NCI-H526 treated with DMSO at 0.1 percent for 48 hours (cell line): ENCODE results near the gene RASGRF1.

Source experiments
- DNase-seq: peaks from one replicate; lab custom pipeline; 2025; lab: John Stamatoyannopoulos, UW

Gene RASGRF1

DNA sequence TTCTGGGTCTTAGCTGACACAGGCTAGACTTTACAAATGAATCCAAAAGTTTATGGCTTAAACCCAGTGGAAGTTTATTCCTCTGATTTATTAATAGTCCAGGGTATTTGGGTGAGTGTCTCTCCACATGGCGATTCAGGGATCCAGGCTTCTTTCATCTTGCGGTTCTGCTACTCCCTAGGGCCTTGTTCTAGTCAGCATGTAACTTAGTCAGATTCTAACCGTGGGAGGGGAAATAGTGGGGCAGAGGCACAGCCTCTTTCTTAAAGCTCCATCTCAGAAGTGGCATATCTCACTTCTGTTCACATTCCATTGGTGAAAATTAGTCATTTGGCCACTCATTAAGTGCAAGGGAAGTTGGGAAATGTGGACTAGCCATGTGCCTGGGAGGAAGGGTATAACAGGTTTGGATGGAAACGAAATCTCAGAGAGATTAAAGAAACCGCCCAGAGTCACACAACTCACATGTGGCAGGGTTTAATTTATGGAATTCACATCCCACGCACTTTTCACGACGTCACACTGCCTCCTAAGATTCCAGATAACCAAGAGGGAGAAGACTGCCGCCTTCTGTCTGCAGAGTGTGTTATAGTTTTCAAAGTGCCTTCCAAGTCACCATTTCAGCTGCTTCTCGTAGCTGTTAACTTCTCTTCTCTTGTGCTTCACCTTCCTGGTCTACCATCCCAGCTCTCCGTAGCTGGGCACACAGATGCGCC lies 11.4 kb upstream of the RASGRF1 start:
- no peak for DNase-seq

DNA sequence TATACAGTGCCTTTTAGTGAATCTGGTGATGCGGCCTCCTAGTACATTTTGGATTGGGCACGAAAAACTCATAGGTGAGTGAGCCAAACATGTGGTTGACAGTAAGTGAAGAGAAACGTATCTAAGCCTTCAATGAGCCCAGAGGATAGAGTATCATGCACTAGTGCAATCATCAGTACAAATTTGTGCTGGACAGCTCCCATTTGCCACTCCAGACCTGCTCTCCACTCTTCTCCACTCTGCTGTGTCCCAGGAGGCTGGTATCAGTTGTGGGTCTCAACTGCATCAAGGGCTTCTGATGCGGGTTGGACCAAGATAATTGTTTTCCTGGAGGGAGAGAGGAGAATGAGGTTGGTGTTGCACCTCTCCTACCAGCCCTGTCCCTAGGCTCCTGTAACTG lies 9.1 kb upstream of the RASGRF1 start:
- DNase-seq, result no peak

DNA sequence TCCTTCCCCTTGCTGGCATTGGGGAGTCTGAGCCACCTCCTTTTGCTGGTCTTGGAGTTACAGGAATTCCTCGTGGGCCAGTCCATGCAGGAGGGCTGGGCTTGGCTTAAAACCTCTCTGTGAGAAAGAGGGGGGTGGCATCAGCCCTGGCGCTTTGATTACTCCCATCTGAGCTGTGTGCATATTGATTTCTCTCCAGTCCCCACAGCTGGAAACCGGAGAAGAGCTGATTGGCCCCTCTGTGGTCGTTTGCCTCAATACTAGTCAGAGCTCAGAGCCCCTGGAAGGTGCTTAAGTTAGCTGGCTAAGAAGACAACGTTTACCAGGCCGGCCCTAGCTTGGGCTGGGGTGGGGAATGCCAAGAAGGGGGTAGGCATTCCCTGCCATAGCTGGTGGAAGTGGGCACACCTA lies 4.0 kb upstream of the RASGRF1 start:
- DNase-seq, result no peak

DNA sequence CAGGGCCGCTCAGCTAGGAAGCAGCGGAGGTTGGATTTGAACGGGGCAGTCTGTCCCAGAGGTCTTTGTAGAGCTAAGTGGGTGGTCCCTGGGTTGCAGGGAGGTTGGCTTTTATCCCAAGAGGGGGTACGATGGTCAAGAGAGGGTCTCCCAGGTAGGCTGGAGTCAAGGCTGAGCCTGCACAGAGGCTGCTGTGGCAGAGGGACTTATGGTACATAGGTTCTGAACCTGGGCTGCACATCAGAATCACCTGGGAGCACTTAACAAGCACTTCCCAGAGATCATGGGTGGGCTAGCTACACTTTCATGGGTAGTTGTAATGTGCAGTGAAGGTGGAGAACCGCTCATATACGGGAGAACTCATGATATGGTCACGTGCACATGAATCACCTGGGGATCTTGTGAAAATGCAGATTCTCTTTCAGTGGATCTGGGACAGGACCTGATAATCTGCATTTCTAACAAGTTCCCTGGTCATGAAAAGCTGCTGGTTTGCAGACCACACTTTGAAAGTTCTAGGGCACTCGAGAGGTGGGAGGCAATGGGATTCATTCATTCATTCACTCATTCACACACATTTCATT lies 2.9 kb upstream of the RASGRF1 start:
- no peak for DNase-seq

DNA sequence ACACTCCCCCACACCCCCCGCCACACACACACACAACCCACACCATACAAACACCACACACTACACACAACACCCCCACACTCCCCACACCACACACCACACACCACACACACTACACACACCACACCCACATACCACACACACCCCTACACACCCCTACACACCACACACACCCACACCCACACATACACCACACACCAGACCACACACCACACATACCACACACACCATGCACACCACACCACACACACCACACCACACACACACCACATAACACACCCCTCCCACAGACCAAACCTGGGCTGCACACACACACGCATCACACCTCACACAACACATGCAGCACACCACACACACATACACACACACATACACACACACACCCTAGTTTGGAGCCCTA lies 1.8 kb upstream of the RASGRF1 start:
- DNase-seq, result no peak

DNA sequence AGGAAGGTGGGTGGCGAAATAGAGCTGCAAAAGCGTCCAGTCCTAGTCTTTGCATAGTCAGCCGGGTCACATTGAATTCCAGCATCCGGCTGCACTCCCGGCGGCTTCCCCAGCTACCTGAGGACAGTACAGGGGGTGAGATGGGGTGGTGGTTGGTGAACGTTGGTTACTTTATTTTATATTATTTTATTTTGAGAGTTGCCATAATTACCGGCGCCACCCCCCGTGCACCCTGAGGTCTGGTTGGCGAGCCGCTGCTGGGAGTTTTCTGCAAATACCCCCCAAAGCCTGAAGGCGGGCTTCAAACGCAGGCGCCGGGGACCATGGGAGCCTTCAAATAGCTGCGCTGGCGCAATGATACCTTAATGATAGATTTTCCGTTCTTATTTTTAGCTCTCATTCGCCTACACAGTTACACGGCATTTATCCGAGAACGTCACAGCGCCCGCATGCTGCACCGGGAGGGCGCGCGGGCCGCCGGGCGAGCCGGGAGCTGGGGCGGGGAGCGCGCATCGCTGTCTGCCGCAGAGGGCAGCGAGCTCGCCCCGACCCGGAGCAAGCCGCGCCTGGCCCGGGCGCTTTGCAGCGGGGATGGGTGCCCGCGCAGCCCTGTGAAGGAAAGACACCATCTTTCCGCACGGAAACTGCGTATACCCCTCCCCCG lies 756 bp upstream of the RASGRF1 start:
- DNase-seq, result peak; percentile 35

DNA sequence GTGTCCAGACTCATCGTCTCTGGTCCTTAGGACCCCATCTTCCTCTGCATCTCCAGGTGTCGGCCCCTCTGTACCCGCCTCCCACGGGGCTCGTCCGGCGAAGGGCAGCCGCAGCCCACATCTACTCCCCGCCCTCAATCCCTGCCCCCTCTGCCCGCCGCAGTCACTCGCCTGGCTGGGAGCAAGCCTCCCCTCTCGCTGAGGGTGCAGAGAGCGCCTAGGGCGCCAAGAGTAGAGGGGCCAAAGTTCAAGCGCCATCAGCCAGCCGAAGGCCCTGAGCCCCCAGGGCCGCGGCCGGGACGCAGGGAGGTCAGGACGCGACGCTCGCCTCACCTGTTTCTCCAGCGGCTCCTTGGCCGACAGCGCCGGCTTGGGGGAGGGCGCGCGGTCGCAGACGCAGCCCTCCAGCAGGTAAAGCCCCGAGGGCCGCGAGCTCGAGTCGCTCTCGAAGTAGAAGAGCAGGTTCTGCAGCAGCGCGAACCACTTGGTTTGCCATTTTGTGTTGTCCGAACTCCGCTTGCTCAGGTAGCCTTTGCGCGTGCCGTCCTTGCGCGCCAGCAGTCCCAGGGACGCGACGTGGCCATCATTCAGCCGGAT lies 592 bp downstream of the RASGRF1 start:
- DNase-seq, result no peak

DNA sequence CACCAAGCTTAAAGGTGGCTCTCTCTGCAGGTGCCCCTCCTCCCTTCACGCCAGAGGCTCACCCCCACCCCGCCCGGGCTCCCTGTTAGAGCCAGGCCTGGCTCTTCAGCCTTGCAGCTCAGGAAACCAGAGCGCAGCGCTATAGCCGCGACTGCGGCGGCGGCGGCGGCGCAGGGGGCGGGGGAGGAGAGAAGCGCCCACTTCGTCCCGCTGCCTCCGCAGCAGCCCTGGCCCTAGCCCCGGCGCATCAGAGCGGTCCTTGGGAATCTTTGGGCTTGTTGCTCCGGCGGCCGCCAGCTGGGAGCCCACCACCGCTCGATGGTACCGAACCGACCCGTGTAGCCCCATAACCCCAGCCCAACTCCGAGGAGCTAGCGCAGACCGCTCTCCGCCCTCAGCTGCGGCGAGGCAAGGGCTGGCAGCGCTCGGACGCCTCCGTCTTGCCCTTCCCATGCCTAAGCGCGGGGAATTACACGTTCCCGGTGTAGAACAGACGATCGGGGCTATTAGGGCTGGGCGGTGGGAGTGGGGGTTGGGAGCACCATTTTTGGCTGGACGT lies 1.2 kb downstream of the RASGRF1 start:
- no peak for DNase-seq

DNA sequence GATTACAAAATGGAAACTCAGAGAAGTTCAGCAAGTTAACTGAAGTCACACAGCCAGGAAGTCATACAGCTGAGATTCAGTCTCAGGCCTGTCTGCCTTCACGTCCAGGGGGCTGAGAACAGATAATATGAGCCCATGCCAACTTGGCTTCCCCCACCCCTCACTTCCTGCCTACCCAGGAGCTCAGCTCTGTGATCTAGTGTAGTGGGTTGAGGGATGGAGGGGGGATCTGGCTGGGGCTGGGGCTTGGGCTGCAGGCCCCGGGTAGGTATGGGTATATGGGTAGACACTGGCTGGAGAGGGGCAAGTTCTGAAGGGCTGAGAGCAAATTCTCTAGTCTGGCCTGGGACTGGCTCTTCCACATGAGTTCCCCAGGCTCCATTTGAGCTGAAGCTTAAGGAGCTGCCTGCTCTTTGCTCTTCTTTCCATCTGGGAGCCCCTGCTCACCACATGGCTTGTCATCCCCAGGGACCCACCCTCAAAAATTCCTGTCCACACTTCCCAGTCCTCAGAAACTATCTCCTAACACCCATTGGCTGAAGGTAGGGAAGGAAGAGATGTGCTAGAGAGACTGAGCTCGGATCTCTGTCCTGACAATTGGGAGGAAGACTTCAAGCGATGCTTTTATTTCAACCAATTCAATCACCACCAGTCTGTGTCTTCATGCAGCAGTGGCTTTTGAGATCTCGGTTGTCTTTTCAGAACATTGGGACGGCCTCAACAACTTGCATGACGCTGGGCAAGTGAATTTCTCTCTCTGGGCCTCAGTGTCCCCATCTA lies 2.0 kb downstream of the RASGRF1 start:
- no peak for DNase-seq

DNA sequence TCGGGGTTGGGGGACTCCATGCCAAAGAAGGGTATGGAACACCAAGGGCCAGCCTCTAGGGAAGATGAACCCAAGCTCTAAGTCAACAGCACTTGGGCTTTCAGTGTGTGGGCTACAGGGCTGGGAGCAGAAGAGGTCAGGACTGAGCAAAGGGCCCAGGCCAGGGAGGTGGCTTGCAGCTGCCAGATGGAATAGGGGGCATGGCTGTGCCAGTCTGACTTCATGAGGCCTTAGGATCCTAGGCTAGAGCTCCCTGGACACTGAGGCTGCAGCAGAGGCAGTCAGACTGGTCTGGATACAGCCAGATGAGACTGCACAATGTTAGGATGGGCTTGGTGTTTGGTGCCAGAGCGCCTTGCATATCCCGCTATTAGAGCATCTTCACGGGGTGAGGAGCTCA lies 3.8 kb downstream of the RASGRF1 start:
- DNase-seq, result no peak

DNA sequence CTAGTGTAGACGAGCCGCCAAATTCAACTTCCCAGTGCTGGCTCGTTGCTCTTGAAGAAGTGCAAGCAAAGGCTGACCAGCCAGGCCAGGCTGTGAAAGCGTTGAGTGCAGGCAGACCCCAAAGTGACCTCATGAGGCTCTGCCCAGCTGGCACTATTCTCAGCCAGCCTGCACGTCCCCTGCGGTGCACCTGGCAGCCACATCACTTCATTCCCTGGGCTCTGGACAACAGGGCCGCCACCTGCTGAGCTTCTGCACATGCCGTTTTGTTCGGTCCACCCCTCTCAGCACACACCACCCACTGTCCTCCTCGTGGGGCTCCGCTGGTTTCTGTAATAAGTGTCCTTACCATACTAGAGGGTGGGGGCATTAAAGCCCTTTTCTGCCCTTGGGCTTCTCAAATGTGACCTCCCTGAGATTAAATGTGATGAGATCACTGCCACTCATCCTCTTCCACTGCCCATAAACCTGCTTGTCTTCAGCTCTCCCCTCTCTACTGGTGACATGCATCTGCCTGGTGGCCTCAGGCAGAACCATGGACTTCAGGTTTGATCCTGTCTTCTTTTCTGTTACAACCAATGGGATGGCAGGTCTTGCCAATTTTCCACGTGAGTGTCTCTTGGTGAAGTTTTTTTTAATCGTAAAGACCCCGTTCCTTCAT lies 6.1 kb downstream of the RASGRF1 start:
- no peak for DNase-seq

DNA sequence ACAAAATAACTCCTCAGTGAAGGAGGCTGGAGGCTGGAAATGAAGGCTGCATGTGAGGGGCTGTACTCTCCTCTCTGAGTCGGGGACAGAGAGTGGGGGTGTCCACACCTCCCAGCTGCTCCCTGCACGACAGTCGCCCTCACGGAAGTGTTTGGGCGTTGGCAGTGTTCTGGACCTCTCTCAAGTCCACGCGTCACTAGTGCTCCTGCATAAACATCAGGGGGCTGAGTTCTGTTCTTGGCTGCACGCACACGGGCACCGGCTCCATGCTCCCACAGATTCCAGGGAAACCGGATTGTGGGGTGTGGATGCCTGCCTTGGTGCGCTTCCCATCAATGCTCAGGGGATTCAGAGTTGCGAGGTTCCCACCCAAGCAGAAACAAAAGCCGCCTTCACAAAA lies 7.4 kb downstream of the RASGRF1 start:
- no peak for DNase-seq

DNA sequence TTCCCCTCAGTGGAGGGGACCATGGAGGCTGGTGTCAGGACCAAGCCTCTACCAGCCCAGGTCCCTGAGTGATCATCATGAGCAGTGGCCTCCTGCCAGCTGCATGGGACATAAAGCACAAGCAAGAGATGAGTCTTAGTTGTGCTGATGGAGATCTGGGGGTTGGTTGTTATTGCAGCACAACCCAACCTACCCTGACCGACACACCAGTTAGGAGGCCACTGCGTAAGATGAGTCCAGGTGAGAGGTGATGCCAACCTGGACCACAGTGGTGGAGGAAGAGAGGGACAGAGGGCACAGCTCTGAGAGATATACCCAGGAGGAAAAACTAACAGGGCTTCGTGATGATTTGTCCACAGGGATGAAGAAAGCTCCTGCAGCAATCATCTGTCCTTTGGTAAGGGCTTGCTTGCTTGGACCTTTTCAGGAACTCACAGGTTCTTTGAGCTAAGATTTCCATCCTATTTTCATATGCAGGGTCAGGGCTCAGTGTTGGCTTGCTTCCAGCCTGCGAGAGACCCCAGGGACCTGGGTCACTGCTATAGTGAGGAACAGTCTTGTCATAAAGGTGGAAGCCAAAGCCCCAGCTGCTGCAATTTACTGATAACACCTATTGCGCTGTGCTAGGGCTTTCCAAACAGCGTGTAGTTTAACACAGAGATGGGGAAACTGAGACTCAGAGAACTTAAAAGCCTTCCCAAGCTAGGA lies 8.1 kb downstream of the RASGRF1 start:
- DNase-seq, result no peak

DNA sequence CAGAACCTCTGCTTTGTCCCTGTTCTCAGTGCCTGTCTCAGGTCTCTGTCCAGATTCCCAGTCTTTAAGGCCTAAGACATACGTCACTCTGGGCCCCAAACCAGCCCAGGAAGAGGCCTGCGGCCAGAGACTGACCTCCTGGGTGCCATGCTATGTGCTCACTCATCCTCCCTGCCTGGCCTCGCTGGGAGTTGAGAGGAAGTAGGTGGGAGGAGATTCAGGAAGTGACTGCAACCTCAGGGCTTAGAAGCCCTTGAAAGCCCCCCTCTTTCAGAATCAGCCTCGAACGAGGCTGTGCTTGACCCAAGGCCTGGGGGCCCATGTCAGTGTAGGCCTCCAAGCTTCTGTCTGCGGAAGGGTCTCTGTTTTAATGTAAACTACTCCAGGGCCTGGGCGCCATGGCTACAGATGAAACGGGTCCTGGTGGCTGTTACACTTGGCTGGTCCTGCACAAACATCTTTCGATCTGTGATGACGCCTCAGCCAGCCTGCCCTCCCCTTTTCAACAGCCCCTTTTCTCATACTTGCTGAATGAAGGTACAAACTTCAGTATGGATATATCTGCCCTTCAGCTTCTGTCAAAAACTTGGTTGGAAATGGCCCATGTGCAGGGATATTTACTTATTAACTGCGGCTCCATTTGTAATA lies 11.7 kb downstream of the RASGRF1 start:
- no peak for DNase-seq

DNA sequence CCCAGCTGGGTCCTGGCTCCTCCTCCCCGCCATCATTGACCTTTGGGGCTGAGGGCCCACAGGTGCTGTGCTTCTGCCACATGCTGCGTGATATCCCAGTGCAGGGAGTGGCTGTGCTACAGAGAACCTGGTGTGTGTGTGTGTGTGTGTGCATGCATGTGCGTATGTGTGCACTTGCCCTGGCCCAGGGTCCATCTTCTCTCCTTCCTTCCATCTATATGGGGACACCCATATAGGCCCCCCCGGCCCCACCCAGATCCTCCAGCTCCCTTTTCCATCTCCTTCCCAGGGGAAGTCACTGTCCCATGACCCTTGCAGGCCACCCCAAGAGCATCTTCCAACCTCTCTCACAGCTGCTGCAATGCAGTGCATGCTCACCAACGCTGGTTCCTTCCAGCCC lies 12.6 kb downstream of the RASGRF1 start:
- DNase-seq, result no peak

DNA sequence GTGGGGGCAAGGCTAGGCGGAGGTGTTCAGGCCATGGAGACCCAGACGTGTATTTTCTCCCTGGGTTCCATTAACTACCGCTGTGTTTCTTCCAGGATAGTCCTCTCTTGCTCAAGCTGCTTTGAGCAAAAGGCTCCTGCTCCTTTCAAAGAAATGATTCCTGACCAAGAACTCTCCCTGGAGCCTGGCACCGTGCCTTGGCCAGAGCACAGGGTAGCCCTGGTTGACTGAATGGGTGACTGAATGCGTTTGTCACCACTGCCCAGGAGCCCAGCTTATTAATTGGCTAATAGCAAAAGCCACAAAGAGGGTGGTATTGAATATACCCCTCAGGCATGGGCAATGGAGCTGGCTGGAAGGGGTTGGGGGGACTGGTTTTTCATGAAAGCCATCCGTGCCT lies 13.9 kb downstream of the RASGRF1 start:
- no peak for DNase-seq

DNA sequence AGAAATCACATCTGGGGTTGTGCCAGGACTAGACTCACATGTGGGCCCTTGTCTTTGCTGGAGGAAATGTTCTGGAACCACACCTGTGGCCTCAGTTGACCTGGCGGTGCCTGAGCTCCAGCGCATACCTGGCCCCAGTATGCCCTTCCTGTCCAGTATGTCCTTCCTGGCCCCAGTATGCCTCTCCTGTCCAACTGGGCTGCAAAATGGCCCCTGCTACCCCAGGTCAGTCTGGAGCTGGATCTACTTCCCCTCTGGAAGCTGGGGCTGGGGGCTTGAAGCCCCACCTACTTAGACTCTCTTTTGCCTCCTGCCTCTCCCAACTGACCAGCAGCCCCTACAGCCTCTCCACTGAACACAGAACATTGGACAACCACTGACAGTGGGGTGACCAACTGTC lies 15.3 kb downstream of the RASGRF1 start:
- no peak for DNase-seq

DNA sequence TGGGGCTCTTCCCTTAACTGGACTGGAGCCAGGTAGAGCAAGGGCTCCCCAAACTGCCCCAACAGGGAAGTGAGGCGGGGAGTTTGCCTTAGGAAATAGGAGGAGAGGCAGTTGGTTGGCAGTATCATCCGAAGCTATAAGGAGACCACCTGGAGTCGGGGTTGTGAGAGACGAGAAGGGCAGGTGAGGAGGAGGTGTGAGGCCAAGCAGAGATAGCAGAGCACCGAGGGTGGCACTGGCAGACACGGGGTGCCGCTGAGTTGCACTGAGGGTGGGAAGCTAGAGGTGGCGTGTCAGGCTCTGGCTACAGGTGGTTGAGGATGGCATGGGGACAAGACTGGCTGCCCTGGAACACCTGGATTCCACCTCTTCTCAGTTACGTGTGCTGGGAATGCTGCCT lies 17.2 kb downstream of the RASGRF1 start:
- no peak for DNase-seq

DNA sequence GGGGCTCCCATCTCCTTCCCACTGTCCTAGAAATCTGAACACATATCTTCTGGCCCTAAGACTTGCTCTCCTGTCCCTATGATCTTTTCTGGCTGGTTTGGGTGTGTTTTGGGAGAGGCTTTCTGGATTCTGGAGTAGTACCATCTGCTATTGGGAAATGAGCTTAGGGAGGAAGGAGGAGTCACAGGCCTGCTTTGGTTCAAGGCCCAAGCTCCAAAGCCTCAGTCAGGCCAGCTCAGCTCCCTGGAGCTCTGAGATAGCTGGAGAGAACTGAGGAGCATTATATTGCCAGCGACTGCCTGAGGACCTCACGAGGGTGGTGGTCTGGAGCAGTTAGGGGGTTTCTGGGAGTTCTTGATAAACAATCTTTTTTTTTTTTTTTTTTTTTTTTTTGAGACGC lies 18.7 kb downstream of the RASGRF1 start:
- no peak for DNase-seq

DNA sequence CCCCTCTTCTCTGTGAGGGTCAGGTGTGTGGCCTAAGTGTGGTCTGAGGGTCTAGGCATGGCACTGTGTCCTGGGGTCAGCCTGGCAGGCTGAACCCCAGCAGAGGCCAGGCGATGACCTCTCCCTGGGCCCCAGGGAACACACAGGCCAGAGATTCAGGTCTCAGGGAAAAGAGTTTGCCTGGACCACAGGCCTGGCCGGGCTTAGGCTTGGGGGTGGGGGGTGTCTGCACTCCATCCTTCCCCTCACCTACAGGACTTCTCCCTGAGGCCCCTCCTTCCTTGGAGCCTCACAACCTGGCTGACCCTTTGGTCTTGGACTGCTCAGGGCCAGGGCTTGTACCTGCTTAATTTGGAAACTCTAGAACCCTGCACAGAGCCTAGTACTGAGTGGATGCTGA lies 21.8 kb downstream of the RASGRF1 start:
- DNase-seq, result no peak
